Neural cell (in vitro differentiated cells): ENCODE data around the gene BAX. TPM values are rescaled to one million over a fixed set of nuclear protein-coding genes. Genes with fewer than 3 reads are reported as not detected.
"Not testable (repeated sequence)": the region's sequence is repeated elsewhere in the genome, so short reads cannot be mapped to it uniquely, and the experiment has no call there.

ENCODE experiments used
- H2AFZ ChIP-seq: fragments of 200-600, 300-800 bp; sonication (generic), shearing (Covaris generic); 2 replicates; pipeline ENCODE4 v1.6.0; 2014; ENCODE audit warnings: low read depth, mild to moderate bottlenecking, antibody characterized with exemption, low read length, moderate library complexity
- H3F3A ChIP-seq: fragments of 200-600 bp; shearing (Covaris generic); 2 replicates; pipeline ENCODE4 v1.6.1; 2016; ENCODE audit warnings: mild to moderate bottlenecking, moderate library complexity, mixed read lengths, antibody characterized with exemption, low read length; ENCODE audit not compliant: insufficient read depth, poor library complexity, severe bottlenecking
- H3K27ac ChIP-seq: fragments of 200-600, 300-800 bp; sonication (generic), shearing (Covaris generic); 2 replicates; pipeline ENCODE4 v1.5.1; 2014; ENCODE audit warnings: mild to moderate bottlenecking, low read length, moderate library complexity
- H3K27me3 ChIP-seq: fragments of 300-800, 200-600 bp; sonication (generic), shearing (Covaris generic); 2 replicates; pipeline ENCODE4 v1.6.0; 2014; ENCODE audit warnings: mild to moderate bottlenecking, low read depth, low read length, moderate library complexity; ENCODE audit not compliant: insufficient read depth
- H3K36me3 ChIP-seq: fragments of 300-800, 200-600 bp; sonication (generic), shearing (Covaris generic); 2 replicates; pipeline ENCODE4 v1.5.1; 2014; ENCODE audit warnings: mild to moderate bottlenecking, antibody characterized with exemption, low read length, moderate library complexity; ENCODE audit not compliant: insufficient read depth
- H3K4me2 ChIP-seq: fragments of 300-800, 200-600 bp; sonication (generic), shearing (Covaris generic); 2 replicates; pipeline ENCODE4 v1.6.0; 2014; ENCODE audit warnings: mild to moderate bottlenecking, low read length
- H3K4me3 ChIP-seq: fragments of 300-800, 200-600 bp; sonication (generic), shearing (Covaris generic); 2 replicates; pipeline ENCODE4 v1.5.1; 2014; ENCODE audit warnings: mild to moderate bottlenecking, low read length, moderate library complexity
- H3K79me2 ChIP-seq: fragments of 200-600 bp; shearing (Covaris generic); replicated peaks from 2 replicates; pipeline ENCODE4 v1.6.0; 2014; ENCODE audit warnings: mild to moderate bottlenecking, low read length, moderate library complexity; ENCODE audit not compliant: insufficient read depth
- H3K9ac ChIP-seq: fragments of 300-800, 200-600 bp; sonication (generic), shearing (Covaris generic); 2 replicates; pipeline ENCODE4 v1.6.1; 2016; ENCODE audit warnings: mild to moderate bottlenecking, low read length, mixed read lengths
- H3K9me2 ChIP-seq: fragments of 200-600 bp; shearing (Covaris generic); 2 replicates; pipeline ENCODE4 v1.6.1; 2016; ENCODE audit warnings: mild to moderate bottlenecking, low read length, mixed read lengths; ENCODE audit not compliant: insufficient read depth
- H3K9me3 ChIP-seq: fragments of 200-600, 300-800 bp; sonication (generic), shearing (Covaris generic); 2 replicates; pipeline ENCODE4 v1.6.1; 2016; ENCODE audit warnings: mild to moderate bottlenecking, mixed run types, low read length, moderate library complexity, mixed read lengths
- H4K20me1 ChIP-seq: fragments of 200-600 bp; shearing (Covaris generic); 2 replicates; pipeline ENCODE4 v1.6.1; 2016; ENCODE audit warnings: mild to moderate bottlenecking, mixed run types; ENCODE audit not compliant: insufficient read depth
- EP300 ChIP-seq: fragments of 450-650 bp; conservative IDR thresholded peaks from 2 replicates; pipeline ENCODE4 v1.6.1; 2014; ENCODE audit warnings: antibody characterized with exemption, mild to moderate bottlenecking, moderate library complexity; ENCODE audit not compliant: poor library complexity, severe bottlenecking
- EZH2 ChIP-seq: fragments of 200-600, 300-800 bp; shearing (Covaris generic), sonication (generic); IDR thresholded peaks from 2 replicates; pipeline ENCODE4 v1.6.1; 2014; ENCODE audit warnings: antibody characterized with exemption, low read length, borderline replicate concordance, mild to moderate bottlenecking; ENCODE audit not compliant: insufficient read depth, poor library complexity, severe bottlenecking
- MXI1 ChIP-seq: fragments of 450-650 bp; conservative IDR thresholded peaks from 2 replicates; pipeline ENCODE4 v1.6.1; 2014; ENCODE audit warnings: antibody characterized with exemption, mild to moderate bottlenecking; ENCODE audit not compliant: poor library complexity, severe bottlenecking
- POLR2AphosphoS5 ChIP-seq: IDR thresholded peaks from 2 replicates; pipeline ENCODE4 v1.6.1; 2012
- RAD21 ChIP-seq: fragments of 450-650 bp; conservative IDR thresholded peaks from 2 replicates; pipeline ENCODE4 v1.6.1; 2014; ENCODE audit warnings: antibody characterized with exemption, mild to moderate bottlenecking, moderate library complexity
- REST ChIP-seq: IDR thresholded peaks from 2 replicates; pipeline ENCODE4 v1.6.1; 2012; ENCODE audit warnings: borderline replicate concordance
- SMC3 ChIP-seq: fragments of 450-650 bp; conservative IDR thresholded peaks from 2 replicates; pipeline ENCODE4 v1.6.1; 2014; ENCODE audit warnings: antibody characterized with exemption, mild to moderate bottlenecking, moderate library complexity; ENCODE audit not compliant: poor library complexity
- TAF1 ChIP-seq: IDR thresholded peaks from 2 replicates; pipeline ENCODE4 v1.6.1; 2012; ENCODE audit warnings: low read depth
- polyA plus RNA-seq: library from polyadenylated mRNA; depleted of rRNA; stranded (reverse); fragments of >200 nt; gene quantifications from 2 replicates; pipeline ENCODE4 v1.2.3, GENCODE V29; 2014
- TF ChIP-seq, protein P1 (sequence below): fragments of 450-650 bp; IDR thresholded peaks from 2 replicates; pipeline ENCODE4 v1.5.1; 2014; ENCODE audit warnings: antibody characterized with exemption, mild to moderate bottlenecking, moderate library complexity; ENCODE audit not compliant: poor library complexity, severe bottlenecking

The BAX gene
- polyA plus RNA-seq, 1 donor from 2014 or later: 71.9 TPM

DNA sequence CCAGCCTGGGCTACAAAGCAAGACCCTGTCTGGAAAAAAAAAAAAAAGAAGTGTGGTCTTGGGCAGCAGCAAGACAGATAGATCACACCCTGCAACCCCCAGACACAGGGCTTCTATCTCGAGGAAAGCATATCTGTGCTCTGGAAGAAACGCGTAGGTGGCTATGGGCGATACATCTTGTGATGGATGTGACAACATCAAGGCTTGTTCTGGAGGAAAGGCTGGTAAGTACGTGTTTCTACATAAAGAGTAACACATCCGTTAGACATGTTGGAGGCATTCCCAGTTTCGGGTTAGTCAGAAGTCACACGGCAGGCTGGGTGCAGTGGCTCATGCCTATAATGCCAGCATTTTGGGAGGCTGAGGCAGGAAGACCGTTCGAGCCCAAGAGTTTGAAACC lies 27.8 kb upstream of the BAX start:
- no peak overlapping the region for H3K4me3 ChIP-seq
- H3K4me2 ChIP-seq: no peak overlapping the region

GRCh38 chr19:48927692-48928091 lies 27.0 kb upstream of the BAX start:
- H3K27ac ChIP-seq, H3K9me2 ChIP-seq, H3F3A ChIP-seq, H3K9ac ChIP-seq, H3K4me2 ChIP-seq, H2AFZ ChIP-seq, H3K27me3 ChIP-seq, H3K9me3 ChIP-seq, H3K79me2 ChIP-seq, H3K4me3 ChIP-seq, H4K20me1 ChIP-seq, H3K36me3 ChIP-seq: not testable (repeated sequence)

More for the DNA sequence above, 27.8 kb upstream of the BAX start:
- Histone ChIP-seq H3K9ac (no peak overlapping the region), H3K9me2 (no peaks in the 10 kb centered on the region), H3K27me3 (no peaks in the 10 kb centered on the region), H2AFZ (no peak overlapping the region), H3F3A (no peaks in the 10 kb centered on the region), H3K9me3 (no peaks in the 10 kb centered on the region), H4K20me1 (no peaks in the 10 kb centered on the region), H3K79me2 (no peaks in the 10 kb centered on the region), H3K36me3 (no peaks in the 10 kb centered on the region), H3K27ac (no peak overlapping the region)
- TF ChIP-seq SMC3: no peak
- no peak for TF ChIP-seq POLR2AphosphoS5
- TF ChIP-seq EZH2: no peak
- TF ChIP-seq, protein P1, sequence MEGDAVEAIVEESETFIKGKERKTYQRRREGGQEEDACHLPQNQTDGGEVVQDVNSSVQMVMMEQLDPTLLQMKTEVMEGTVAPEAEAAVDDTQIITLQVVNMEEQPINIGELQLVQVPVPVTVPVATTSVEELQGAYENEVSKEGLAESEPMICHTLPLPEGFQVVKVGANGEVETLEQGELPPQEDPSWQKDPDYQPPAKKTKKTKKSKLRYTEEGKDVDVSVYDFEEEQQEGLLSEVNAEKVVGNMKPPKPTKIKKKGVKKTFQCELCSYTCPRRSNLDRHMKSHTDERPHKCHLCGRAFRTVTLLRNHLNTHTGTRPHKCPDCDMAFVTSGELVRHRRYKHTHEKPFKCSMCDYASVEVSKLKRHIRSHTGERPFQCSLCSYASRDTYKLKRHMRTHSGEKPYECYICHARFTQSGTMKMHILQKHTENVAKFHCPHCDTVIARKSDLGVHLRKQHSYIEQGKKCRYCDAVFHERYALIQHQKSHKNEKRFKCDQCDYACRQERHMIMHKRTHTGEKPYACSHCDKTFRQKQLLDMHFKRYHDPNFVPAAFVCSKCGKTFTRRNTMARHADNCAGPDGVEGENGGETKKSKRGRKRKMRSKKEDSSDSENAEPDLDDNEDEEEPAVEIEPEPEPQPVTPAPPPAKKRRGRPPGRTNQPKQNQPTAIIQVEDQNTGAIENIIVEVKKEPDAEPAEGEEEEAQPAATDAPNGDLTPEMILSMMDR: no peak
- TF ChIP-seq REST: no peak
- no peak for TF ChIP-seq TAF1
- no peak for TF ChIP-seq EP300
- no peak for TF ChIP-seq MXI1
- no peak for TF ChIP-seq RAD21
